Memory B cell (primary cell): ENCODE measurements around the gene SLC2A4.

Experiments used
- ATAC-seq: fragments of 150-1000 bp; cut with Tn5 transposase; 2 replicates; pipeline ENCODE4 v1.10.0; 2021; ENCODE audit warnings: low read depth, mild to moderate bottlenecking, moderate library complexity
- DNase-seq, 2 donors: peaks; one replicate each; pipeline ENCODE4 v3.0.0; 2022; ENCODE audit warnings: low spot score in 2 of 2
- H3K27ac Mint-ChIP-seq: one replicate; pipeline ENCODE4 v1.8.0; 2022; ENCODE audit warnings: mild to moderate bottlenecking, moderate library complexity, mixed read lengths
- H3K27me3 Mint-ChIP-seq: one replicate; pipeline ENCODE4 v1.8.0; 2022; ENCODE audit warnings: mixed read lengths
- H3K36me3 Mint-ChIP-seq: one replicate; pipeline ENCODE4 v1.8.0; 2022; ENCODE audit warnings: mild to moderate bottlenecking, mixed read lengths
- H3K4me1 Mint-ChIP-seq: one replicate; pipeline ENCODE4 v1.8.0; 2022; ENCODE audit warnings: mixed read lengths
- H3K4me3 Mint-ChIP-seq: one replicate; pipeline ENCODE4 v1.8.0; 2022; ENCODE audit warnings: mild to moderate bottlenecking, moderate library complexity, mixed read lengths
- H3K9me3 Mint-ChIP-seq: one replicate; pipeline ENCODE4 v1.8.0; 2022; ENCODE audit warnings: mixed read lengths

The SLC2A4 gene

GRCh38 chr17:7313088-7313889 is 31.8 kb downstream of the SLC2A4 start:
- H3K27ac Mint-ChIP-seq, result peak overlapping the region; percentile 98
- no peaks in the 10 kb centered on the region for H3K9me3 Mint-ChIP-seq
- peak overlapping the region; percentile 55 for H3K4me3 Mint-ChIP-seq
- DNase-seq (no peak), ATAC-seq (no peak)
- peaks cover 47% of the 10 kb centered on the region for H3K4me1 Mint-ChIP-seq
- H3K36me3 Mint-ChIP-seq, result peaks cover 40% of the 10 kb centered on the region
- no peaks in the 10 kb centered on the region for H3K27me3 Mint-ChIP-seq

DNA sequence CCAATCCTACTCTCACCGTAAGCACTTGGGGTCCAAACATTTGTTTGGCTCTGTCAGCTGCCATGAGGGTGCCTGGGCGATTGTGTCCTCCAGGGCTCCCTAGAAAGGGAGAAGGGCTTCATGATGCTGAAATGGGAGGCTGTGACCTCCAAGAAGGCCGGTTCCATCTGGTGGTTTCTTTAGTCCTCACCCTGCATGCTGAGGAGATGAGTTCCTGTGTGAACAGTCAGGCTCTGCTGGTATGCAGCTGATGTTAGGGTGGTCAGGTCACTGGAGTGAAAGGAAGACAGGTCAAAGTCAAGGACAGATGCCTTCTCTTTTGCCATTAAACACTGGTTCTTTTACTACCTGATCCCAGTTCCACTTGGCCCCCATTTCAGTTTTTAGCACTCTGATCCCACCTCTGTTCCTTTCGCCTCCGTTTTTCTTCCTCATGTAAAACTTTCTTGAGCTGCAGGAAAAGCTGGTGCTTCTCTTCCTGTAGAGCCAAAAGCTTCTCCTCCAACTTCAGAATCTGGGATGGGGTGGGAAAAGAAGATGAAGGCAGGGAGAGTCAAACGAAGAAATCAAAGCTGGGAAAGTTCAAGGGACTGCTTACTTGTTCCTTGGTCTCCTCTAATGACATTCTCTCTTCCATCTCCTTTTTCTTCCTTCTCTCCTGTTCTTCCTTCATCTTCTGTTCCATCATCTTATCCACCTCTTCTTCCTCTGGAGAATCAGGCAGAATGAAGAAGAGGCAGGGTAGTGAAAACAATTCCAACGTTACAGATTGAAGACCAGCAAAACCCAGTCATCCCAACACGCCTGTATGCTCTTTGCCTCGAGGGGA is 32.6 kb downstream of the SLC2A4 start:
- no peak for DNase-seq
- peaks cover 45% of the 10 kb centered on the region for H3K4me1 Mint-ChIP-seq
- no peaks in the 10 kb centered on the region for H3K9me3 Mint-ChIP-seq
- no peak for ATAC-seq
- H3K27ac Mint-ChIP-seq, result peak overlapping the region; percentile 98
- peaks cover 40% of the 10 kb centered on the region for H3K36me3 Mint-ChIP-seq
- H3K4me3 Mint-ChIP-seq, result peak overlapping the region; percentile 85
- H3K27me3 Mint-ChIP-seq, result no peaks in the 10 kb centered on the region

GRCh38 chr17:7314719-7315569 is 33.4 kb downstream of the SLC2A4 start, which contains the start of gene GPS2:
GPS2 (minus strand) TSS chr17:7315360; CDS start chr17:7315052, 308 bp downstream.
- Mint-ChIP-seq H3K27ac (peak within 1 kb of the TSS; percentile 98), H3K4me1 (peaks cover 37% of the 10 kb centered on the region), H3K9me3 (no peaks in the 10 kb centered on the region), H3K4me3 (peak within 1 kb of the TSS; percentile 98), H3K36me3 (peaks cover 36% of the 10 kb centered on the region), H3K27me3 (no peaks in the 10 kb centered on the region)
- DNase-seq (peak; percentile 87 to 96), ATAC-seq (peak; percentile 92)

DNA sequence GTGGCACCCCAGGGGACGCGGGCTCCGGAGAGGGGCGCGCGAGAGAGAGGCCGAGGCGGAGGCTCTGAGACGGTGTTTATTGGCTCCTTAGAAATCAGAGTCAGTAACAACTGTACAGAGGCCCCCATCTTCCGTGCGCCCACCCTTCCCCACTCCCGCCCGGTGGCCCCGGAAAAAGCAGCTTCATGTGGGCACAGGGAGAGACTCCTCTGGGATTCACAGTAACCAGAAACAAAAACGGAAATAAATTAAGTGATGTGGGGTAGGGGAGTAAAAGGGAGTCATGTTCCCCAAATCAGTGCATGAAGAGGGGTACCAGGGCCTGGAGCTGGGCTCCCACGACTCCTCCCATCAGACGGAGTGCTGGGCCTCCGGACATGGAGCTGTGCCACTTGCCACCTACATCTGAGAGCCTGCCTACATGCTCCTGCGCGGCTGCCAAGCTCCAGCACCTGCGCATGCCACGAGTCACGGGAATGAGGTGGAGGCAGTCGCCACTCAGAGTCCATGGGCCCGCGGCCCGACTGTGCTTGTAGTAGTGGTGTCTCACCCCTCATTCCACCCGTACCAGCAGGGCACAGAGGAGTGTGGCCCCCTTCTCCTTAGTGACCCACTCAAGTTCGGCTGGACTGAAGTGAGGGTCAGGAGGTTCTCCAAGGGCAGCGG is 34.2 kb downstream of the SLC2A4 start:
- Mint-ChIP-seq H3K36me3 (peaks cover 28% of the 10 kb centered on the region), H3K9me3 (no peaks in the 10 kb centered on the region), H3K4me1 (peaks cover 29% of the 10 kb centered on the region), H3K4me3 (peak overlapping the region; percentile 98), H3K27ac (peak overlapping the region; percentile 98), H3K27me3 (no peaks in the 10 kb centered on the region)
- no peak for ATAC-seq
- DNase-seq, result no peak

DNA sequence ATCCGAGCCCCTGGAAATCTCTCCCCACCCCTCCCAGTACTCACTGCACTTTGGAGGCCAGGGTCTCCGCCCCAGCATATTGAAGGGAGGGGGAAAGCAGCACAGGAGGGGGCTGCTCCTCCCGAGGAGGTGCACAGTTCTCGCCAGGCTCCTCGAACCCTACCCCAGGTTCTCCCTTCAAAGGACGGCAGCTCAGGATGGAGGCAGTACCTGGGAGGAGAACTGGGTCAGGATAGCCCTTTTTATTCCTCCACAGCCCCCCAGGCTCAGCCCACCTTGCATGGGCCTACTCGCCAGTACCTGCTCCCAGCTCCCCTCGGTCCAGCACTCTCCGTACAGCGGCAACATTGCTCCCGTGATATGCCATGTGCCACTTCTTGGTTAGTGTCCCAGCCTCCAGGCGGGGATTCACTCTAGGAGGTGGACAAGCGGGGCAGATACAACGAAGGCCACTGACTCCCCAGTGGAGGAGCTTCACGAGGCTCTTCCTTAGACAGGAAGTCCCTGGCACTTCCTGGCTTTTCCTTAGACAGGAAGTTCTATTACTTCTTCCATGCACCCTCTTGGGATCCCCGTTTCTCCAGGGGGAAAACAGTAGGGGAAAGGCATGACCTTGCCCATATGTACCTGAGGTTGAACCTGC is 35.8 kb downstream of the SLC2A4 start:
- peaks cover 19% of the 10 kb centered on the region for H3K4me1 Mint-ChIP-seq
- H3K9me3 Mint-ChIP-seq, result no peaks in the 10 kb centered on the region
- no peak for ATAC-seq
- no peak overlapping the region for H3K27ac Mint-ChIP-seq
- no peak for DNase-seq
- no peaks in the 10 kb centered on the region for H3K27me3 Mint-ChIP-seq
- H3K36me3 Mint-ChIP-seq, result peaks cover 26% of the 10 kb centered on the region
- H3K4me3 Mint-ChIP-seq, result no peak overlapping the region

DNA sequence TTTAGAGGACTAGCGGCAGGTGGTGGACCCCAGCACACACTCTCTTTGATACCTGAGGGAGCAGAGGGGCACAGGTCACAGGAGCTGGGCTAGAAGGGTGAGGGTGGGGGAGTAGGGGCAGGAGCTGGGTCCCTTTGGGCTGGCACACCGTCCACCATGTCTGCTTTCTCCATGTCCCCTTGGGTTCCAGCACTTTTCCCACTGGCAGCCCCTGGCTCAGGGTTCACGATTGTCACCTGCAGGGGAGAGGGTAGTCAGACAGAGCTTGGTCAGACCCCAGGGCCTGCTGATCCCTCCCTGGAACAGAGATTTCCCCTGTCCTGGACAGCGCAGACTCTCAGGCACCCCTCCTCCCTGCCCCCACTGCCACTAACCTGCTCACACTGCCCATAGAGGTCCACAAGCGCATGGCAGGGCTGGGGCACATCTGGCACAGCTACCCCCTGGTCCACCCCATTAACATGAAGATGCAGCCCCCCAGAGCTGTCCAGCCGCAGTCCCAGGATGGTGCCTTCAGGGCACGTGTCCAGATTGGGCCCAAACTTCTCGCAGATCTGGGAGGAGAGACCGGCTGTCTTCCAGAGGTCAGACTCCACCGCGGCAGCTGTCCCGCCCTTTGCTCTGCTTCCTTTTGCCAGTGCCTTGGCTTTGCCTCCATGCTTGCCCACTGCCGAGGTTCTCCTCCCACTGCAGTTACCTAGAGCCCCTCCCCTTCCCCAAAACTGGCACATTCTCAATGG is 36.8 kb downstream of the SLC2A4 start:
- no peak overlapping the region for H3K4me3 Mint-ChIP-seq
- H3K27ac Mint-ChIP-seq, result no peak overlapping the region

GRCh38 chr17:7321466-7321865 is 39.9 kb downstream of the SLC2A4 start:
- DNase-seq (no peak), ATAC-seq (no peak)
- peaks cover 3% of the 10 kb centered on the region for H3K4me1 Mint-ChIP-seq
- no peak overlapping the region for H3K4me3 Mint-ChIP-seq
- H3K9me3 Mint-ChIP-seq, result no peaks in the 10 kb centered on the region
- H3K27me3 Mint-ChIP-seq, result no peaks in the 10 kb centered on the region
- no peak overlapping the region for H3K27ac Mint-ChIP-seq
- H3K36me3 Mint-ChIP-seq, result peaks cover 13% of the 10 kb centered on the region

More for the DNA sequence above, 36.8 kb downstream of the SLC2A4 start:
- no peak for DNase-seq
- Mint-ChIP-seq H3K27me3 (no peaks in the 10 kb centered on the region), H3K9me3 (no peaks in the 10 kb centered on the region), H3K4me1 (peaks cover 12% of the 10 kb centered on the region), H3K36me3 (peaks cover 16% of the 10 kb centered on the region)
- no peak for ATAC-seq

DNA sequence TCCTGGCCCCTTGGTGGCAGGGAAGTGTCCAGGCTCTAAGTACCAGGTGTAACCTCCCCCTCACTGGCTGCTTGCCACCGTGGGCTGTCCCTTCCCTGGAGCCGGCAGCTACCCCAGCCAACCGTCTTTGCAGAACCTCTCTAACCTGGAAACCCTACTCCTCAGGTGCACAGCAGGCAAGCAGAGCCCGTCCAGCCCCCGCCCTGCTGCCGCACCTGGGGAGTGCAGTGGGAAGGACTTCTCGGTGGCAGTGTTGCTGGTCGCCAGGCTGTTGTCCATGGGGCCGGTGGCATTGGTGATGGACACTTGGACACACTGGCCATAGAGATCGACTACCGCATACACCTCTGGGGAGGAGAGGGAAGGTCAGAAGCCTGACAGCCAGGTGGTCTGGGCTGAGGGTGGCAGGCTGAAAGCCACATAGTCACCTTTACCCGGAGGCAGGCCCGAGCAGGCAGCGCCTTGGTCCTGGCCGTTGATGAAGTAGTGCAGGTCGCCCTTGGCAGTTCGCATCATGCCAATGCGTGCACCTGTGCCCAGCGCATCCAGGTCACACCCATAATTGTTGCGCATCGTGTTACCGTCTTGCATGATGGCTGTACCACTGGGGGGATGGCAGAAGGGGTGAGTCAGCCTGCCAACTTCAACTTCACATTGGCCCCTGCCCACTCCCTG is 41.1 kb downstream of the SLC2A4 start:
- Mint-ChIP-seq H3K27ac (no peak overlapping the region), H3K4me1 (peaks cover 7% of the 10 kb centered on the region), H3K27me3 (no peaks in the 10 kb centered on the region), H3K36me3 (peaks cover 13% of the 10 kb centered on the region), H3K4me3 (no peak overlapping the region), H3K9me3 (no peaks in the 10 kb centered on the region)
- DNase-seq, result no peak
- ATAC-seq, result no peak

- Mint-ChIP-seq H3K27me3 (no peaks in the 10 kb centered on the region), H3K36me3 (peaks cover 12% of the 10 kb centered on the region), H3K4me1 (peaks cover 17% of the 10 kb centered on the region), H3K27ac (no peak overlapping the region), H3K4me3 (no peak overlapping the region), H3K9me3 (no peaks in the 10 kb centered on the region)
- DNase-seq (peak; percentile 70 to 80), ATAC-seq (peak; percentile 53)
Observed at GRCh38 chr17:7323731-7324437, 42.4 kb downstream of the SLC2A4 start.

DNA sequence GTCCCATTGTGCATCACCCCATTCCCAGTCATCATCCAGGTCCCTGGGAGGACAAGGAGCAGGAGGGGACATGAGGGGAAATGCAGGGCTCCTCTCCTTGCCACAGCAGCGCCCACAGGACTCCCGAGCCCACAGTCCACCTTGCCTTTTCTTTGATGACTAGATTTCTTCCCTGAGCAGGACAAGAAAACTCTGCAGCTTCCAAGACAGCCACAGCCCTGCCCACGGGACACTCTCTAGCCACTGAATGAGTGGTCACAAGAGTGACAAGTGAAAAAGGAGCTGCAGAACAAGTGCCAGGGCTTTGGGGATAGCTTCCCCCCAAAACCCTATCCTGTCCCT is 42.9 kb downstream of the SLC2A4 start:
- peaks cover 12% of the 10 kb centered on the region for H3K36me3 Mint-ChIP-seq
- H3K27me3 Mint-ChIP-seq, result no peaks in the 10 kb centered on the region
- peaks cover 17% of the 10 kb centered on the region for H3K4me1 Mint-ChIP-seq
- no peaks in the 10 kb centered on the region for H3K9me3 Mint-ChIP-seq
- ATAC-seq, result no peak
- H3K27ac Mint-ChIP-seq, result no peak overlapping the region
- DNase-seq, result no peak
- no peak overlapping the region for H3K4me3 Mint-ChIP-seq

GRCh38 chr17:7325031-7325528 is 43.6 kb downstream of the SLC2A4 start:
- Mint-ChIP-seq H3K9me3 (no peaks in the 10 kb centered on the region), H3K36me3 (peaks cover 12% of the 10 kb centered on the region), H3K27ac (no peak overlapping the region), H3K4me1 (peaks cover 17% of the 10 kb centered on the region), H3K27me3 (no peaks in the 10 kb centered on the region), H3K4me3 (no peak overlapping the region)
- DNase-seq (no peak), ATAC-seq (no peak)
